B cell (primary cell): ENCODE results near the gene RHOD. TPM values are rescaled to one million over a fixed set of nuclear protein-coding genes. Genes with fewer than 3 reads are reported as not detected.

Experiments
- ATAC-seq: fragments of 200-7000 bp; cut with Tn5 transposase; one replicate; pipeline ENCODE4 v1.10.0; 2021; ENCODE audit warnings: low read depth, mild to moderate bottlenecking, moderate number of reproducible peaks, moderate library complexity
- CTCF ChIA-PET: fragments of 350-600 bp; sonication (Branson Sonifier 250); formaldehyde crosslinking; loops from one replicate; lab custom pipeline; 2021; ENCODE audit warnings: antibody characterized with exemption, inconsistent platforms; lab: Charles Lee
- POLR2A ChIA-PET: fragments of 350-600 bp; sonication (Branson Sonifier 250); formaldehyde crosslinking; loops from one replicate; lab custom pipeline; 2021; ENCODE audit warnings: antibody characterized with exemption; lab: Charles Lee
- DNase-seq: peaks from one replicate; pipeline ENCODE4 v3.0.0; 2013
- H2AFZ ChIP-seq: 2 replicates; pipeline ENCODE4 v1.6.1; 2012; ENCODE audit warnings: mild to moderate bottlenecking, low read depth, low read length; ENCODE audit not compliant: insufficient read depth, poor library complexity, severe bottlenecking
- H3K27ac ChIP-seq, 2 donors: 1 replicate in 1 of 2; 2 replicates in 1 of 2; pipeline ENCODE4 v1.5.1; 2012 to 2013; ENCODE audit warnings: low read length in 2 of 2, mild to moderate bottlenecking in 2 of 2, moderate library complexity in 1 of 2
- H3K27me3 ChIP-seq, 4 experiments: fragments of 200-600 bp in 1 of 4; sonication (generic) in 1 of 4; replicated peaks in 1 of 4; 1 replicate in 2 of 4; 2 replicates in 2 of 4; pipeline versions ENCODE4 v1.6.1 to v1.7.0; 2013 to 2016; ENCODE audit warnings: low read length in 3 of 4, mild to moderate bottlenecking in 2 of 4, mixed read lengths in 1 of 4, moderate library complexity in 1 of 4; ENCODE audit not compliant: insufficient read depth in 4 of 4, control insufficient read depth in 3 of 4; ENCODE audit errors: control extremely low read depth in 1 of 4
- H3K36me3 ChIP-seq, 2 experiments: replicated peaks in 1 of 2; 1 replicate in 1 of 2; 2 replicates in 1 of 2; pipeline versions ENCODE4 v1.6.1 to v1.7.1; 2013; ENCODE audit warnings: low read length in 1 of 2; ENCODE audit not compliant: insufficient read depth in 2 of 2, control insufficient read depth in 1 of 2; ENCODE audit errors: control extremely low read depth in 1 of 2, extremely low read depth in 1 of 2
- H3K4me1 ChIP-seq, 2 donors: fragments of 200-600 bp in 1 of 2; sonication (generic) in 1 of 2; 1 replicate in 1 of 2; 2 replicates in 1 of 2; pipeline versions ENCODE4 v1.5.1 to v1.6.1; 2013 to 2017; ENCODE audit warnings: low read length in 2 of 2; ENCODE audit not compliant: control insufficient read depth in 2 of 2, insufficient read depth in 2 of 2
- H3K4me2 ChIP-seq: replicated peaks from 2 replicates; pipeline ENCODE3; 2012; ENCODE audit warnings: mild to moderate bottlenecking, low read depth, low read length; ENCODE audit not compliant: poor library complexity, severe bottlenecking
- H3K4me3 ChIP-seq, 5 experiments: fragments of 200-600 bp in 1 of 5; sonication (generic) in 1 of 5; 1 replicate in 3 of 5; 2 replicates in 2 of 5; pipeline versions ENCODE4 v1.5.1 to v1.7.0; 2011 to 2016; ENCODE audit warnings: low read length in 4 of 5, mild to moderate bottlenecking in 4 of 5, low read depth in 2 of 5, control low read depth in 1 of 5, moderate library complexity in 1 of 5; ENCODE audit not compliant: insufficient read depth in 1 of 5; ENCODE audit errors: control extremely low read depth in 1 of 5, extremely low read depth in 1 of 5
- H3K79me2 ChIP-seq: fragments of 200-600 bp; sonication (generic); one replicate; pipeline ENCODE4 v1.6.0; 2016; ENCODE audit warnings: low read length; ENCODE audit not compliant: control insufficient read depth, insufficient read depth
- H3K9ac ChIP-seq: fragments of 200-600 bp; sonication (generic); 2 replicates; pipeline ENCODE4 v1.6.1; 2017; ENCODE audit warnings: mild to moderate bottlenecking, low read length, moderate library complexity
- H3K9me3 ChIP-seq, 3 donors: one replicate each; pipeline versions ENCODE4 v1.6.1 to v1.7.1; 2013; ENCODE audit warnings: low read length in 2 of 3; ENCODE audit not compliant: control insufficient read depth in 2 of 3, insufficient read depth in 1 of 3; ENCODE audit errors: control extremely low read depth in 1 of 3
- H4K20me1 ChIP-seq: 2 replicates; pipeline ENCODE4 v1.6.0; 2012; ENCODE audit warnings: mild to moderate bottlenecking, low read length; ENCODE audit not compliant: insufficient read depth, control insufficient read depth, poor library complexity, severe bottlenecking
- H3K27ac Mint-ChIP-seq: one replicate; pipeline ENCODE4 v1.8.0; 2021; ENCODE audit warnings: mixed read lengths
- H3K27me3 Mint-ChIP-seq: one replicate; pipeline ENCODE4 v1.8.0; 2021; ENCODE audit warnings: mixed read lengths
- H3K4me1 Mint-ChIP-seq: one replicate; pipeline ENCODE4 v1.8.0; 2021; ENCODE audit warnings: mixed read lengths
- H3K4me3 Mint-ChIP-seq: one replicate; pipeline ENCODE4 v1.8.0; 2021; ENCODE audit warnings: mixed read lengths
- H3K9me3 Mint-ChIP-seq: one replicate; pipeline ENCODE4 v1.8.0; 2022; ENCODE audit warnings: mixed read lengths; ENCODE audit not compliant: insufficient read depth
- EZH2 ChIP-seq: IDR thresholded peaks from 2 replicates; pipeline ENCODE4 v1.6.1; 2012; ENCODE audit warnings: borderline replicate concordance, low read depth, mild to moderate bottlenecking, moderate library complexity, low read length; ENCODE audit not compliant: insufficient read depth, poor library complexity, severe bottlenecking
- WGBS: methylation state at CpG from one replicate; pipeline ENCODE4 v1.1.5; 2013; ENCODE audit warnings: missing lambda C conversion rate; ENCODE audit not compliant: insufficient coverage; 5-methylcytosine and 5-hydroxymethylcytosine counted together
- intact Hi-C: fragments of 100-400 bp; cut with micrococcal nuclease; formaldehyde crosslinking; loops from one replicate; pipeline ENCODE4 v1.10.0; 2022
- polyA plus RNA-seq: library from polyadenylated mRNA; depleted of rRNA; stranded (reverse); fragments of >200 nt; gene quantifications from 2 replicates; pipeline ENCODE4 v1.2.3, GENCODE V29; 2012
- total RNA-seq, 2 donors: library from RNA; stranded (reverse); fragments of 120-200 nt in 1 of 2; gene quantifications; 1 replicate in 1 of 2; 2 replicates in 1 of 2; pipeline versions ENCODE4 v1.2.3 to v1.2.4, GENCODE V29; 2013 to 2022
- TF ChIP-seq, protein P1 (sequence below): fragments of 200-600 bp; IDR thresholded peaks from one replicate; pipeline ENCODE4 v1.8.0; 2022; ENCODE audit warnings: antibody characterized with exemption, mild to moderate bottlenecking

RHOD gene
- total and polyA plus RNA-seq, 2 donors (not counting 1 experiment from before 2014, with no cell fraction given), result 0.42 to 0.48 TPM

DNA sequence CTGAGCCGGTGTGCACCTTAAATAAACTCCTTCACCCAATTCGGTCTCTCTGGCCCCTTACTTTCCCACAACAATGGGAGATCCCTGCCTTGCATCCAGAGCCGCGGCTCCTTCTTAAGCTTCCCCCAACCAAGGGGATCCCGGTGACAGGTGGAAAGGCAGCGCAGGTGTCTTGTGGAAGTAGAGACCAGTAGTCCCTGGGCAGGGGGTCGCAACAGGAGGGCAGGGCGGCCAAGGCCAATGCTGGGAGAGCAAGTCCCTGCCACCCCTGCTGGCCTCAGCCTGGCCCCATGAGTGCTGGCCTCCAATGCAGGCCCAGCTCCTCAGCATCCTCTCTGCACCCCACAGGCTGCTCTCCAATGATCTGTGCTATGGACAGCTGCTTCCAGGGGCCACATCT, 41.6 kb upstream of the RHOD start:
- H3K27ac Mint-ChIP-seq, result no peak overlapping the region

DNA sequence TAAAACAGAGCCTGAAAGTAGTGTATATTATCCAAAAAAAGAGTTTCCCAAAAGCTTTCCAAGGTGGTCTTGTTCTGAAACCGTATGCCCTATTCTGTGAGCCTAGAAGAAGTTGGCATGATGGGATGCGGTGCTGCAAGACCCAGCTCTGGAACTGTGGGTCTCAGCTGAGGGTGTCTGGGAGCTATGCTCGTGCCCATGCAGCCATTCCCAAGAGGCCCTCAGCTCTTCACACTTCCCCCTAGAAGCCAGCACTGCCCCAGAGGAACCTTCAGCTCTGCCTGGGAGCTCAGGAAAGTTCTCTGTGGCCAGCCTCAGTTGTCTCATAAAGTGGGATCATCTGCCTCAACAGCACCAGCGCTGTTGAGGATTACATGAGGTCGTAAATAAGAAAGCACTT, 40.1 kb upstream of the RHOD start:
- Histone ChIP-seq H3K36me3 (no peaks in the 10 kb centered on the region), H3K9me3 (peaks cover 0 to 21% (median 0%) of the 10 kb centered on the region in 3 donors), H3K4me1 (no peaks in the 10 kb centered on the region), H3K4me3 (no peak overlapping the region), H2AFZ (no peak overlapping the region), H3K9ac (no peak overlapping the region), H3K79me2 (no peaks in the 10 kb centered on the region), H3K27me3 (peaks cover 0 to 18% (median 7%) of the 10 kb centered on the region in 4 experiments), H3K4me2 (no peak overlapping the region), H3K27ac (no peak overlapping the region), H4K20me1 (no peaks in the 10 kb centered on the region)
- H3K9me3 Mint-ChIP-seq, result no peaks in the 10 kb centered on the region
- peaks cover 62% of the 10 kb centered on the region for H3K27me3 Mint-ChIP-seq
- no peak for DNase-seq
- no peaks in the 10 kb centered on the region for H3K4me1 Mint-ChIP-seq
- ChIA-PET CTCF (no interaction called here), POLR2A (no interaction called here)
- intact Hi-C loops, result no loop called here
- H3K4me3 Mint-ChIP-seq, result no peak overlapping the region
- H3K27ac Mint-ChIP-seq, result no peak overlapping the region
- no peak for ATAC-seq
- WGBS, result 90% methylated on average over 2 of the region's 5 CpGs
- TF ChIP-seq, protein P1, sequence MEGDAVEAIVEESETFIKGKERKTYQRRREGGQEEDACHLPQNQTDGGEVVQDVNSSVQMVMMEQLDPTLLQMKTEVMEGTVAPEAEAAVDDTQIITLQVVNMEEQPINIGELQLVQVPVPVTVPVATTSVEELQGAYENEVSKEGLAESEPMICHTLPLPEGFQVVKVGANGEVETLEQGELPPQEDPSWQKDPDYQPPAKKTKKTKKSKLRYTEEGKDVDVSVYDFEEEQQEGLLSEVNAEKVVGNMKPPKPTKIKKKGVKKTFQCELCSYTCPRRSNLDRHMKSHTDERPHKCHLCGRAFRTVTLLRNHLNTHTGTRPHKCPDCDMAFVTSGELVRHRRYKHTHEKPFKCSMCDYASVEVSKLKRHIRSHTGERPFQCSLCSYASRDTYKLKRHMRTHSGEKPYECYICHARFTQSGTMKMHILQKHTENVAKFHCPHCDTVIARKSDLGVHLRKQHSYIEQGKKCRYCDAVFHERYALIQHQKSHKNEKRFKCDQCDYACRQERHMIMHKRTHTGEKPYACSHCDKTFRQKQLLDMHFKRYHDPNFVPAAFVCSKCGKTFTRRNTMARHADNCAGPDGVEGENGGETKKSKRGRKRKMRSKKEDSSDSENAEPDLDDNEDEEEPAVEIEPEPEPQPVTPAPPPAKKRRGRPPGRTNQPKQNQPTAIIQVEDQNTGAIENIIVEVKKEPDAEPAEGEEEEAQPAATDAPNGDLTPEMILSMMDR, result no peak
- TF ChIP-seq EZH2, result no peak

More for the DNA sequence above, 41.6 kb upstream of the RHOD start:
- Histone ChIP-seq H3K79me2 (no peaks in the 10 kb centered on the region), H3K36me3 (no peaks in the 10 kb centered on the region), H3K9ac (no peak overlapping the region), H3K27me3 (peaks cover 0 to 16% (median 6%) of the 10 kb centered on the region in 4 experiments), H3K27ac (no peak overlapping the region), H3K4me1 (no peaks in the 10 kb centered on the region), H3K9me3 (peaks cover 0 to 18% (median 0%) of the 10 kb centered on the region in 3 donors), H2AFZ (no peak overlapping the region), H4K20me1 (no peaks in the 10 kb centered on the region), H3K4me3 (no peak overlapping the region), H3K4me2 (no peak overlapping the region)
- ChIA-PET POLR2A (no interaction called here), CTCF (interaction anchor here (0.6 kb wide), 1 partner anchor 36 kb away, joined by 6 read pairs; no protein-coding TSS in a partner anchor)
- DNase-seq (no peak), ATAC-seq (no peak)
- no peaks in the 10 kb centered on the region for H3K9me3 Mint-ChIP-seq
- no peaks in the 10 kb centered on the region for H3K4me1 Mint-ChIP-seq
- WGBS, result 85% methylated on average over 6 of the region's 8 CpGs
- intact Hi-C loops, result no loop called here
- H3K4me3 Mint-ChIP-seq, result no peak overlapping the region
- no peak for TF ChIP-seq EZH2
- TF ChIP-seq, protein P1, result no peak
- peaks cover 52% of the 10 kb centered on the region for H3K27me3 Mint-ChIP-seq
